ENCODE results near the gene IGSF3.

Gene IGSF3

DNA sequence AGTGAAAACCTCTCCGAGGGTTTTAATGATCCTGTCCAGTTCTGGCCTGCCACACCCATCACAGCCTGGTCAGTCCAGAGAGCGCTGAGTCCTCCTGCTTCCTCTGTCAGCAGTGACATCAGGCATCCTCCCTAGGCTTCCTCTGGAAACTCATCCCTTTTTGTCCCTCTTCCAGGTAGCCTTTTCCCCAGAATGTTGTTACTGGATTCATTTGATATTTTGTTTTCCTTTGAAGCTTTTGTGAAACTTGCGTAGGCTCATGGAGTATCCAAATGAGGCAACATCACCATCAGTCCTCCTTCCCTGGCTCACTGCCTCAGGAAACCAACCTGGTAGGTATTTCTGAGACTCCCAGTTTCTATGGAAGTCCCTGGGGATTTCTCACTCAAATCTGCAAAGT lies 27.0 kb upstream of the IGSF3 start:
- H3K27ac ChIP-seq = no peak overlapping the region
- H3K9me3 ChIP-seq = no peaks in the 10 kb centered on the region
- TF ChIP-seq, protein P1, sequence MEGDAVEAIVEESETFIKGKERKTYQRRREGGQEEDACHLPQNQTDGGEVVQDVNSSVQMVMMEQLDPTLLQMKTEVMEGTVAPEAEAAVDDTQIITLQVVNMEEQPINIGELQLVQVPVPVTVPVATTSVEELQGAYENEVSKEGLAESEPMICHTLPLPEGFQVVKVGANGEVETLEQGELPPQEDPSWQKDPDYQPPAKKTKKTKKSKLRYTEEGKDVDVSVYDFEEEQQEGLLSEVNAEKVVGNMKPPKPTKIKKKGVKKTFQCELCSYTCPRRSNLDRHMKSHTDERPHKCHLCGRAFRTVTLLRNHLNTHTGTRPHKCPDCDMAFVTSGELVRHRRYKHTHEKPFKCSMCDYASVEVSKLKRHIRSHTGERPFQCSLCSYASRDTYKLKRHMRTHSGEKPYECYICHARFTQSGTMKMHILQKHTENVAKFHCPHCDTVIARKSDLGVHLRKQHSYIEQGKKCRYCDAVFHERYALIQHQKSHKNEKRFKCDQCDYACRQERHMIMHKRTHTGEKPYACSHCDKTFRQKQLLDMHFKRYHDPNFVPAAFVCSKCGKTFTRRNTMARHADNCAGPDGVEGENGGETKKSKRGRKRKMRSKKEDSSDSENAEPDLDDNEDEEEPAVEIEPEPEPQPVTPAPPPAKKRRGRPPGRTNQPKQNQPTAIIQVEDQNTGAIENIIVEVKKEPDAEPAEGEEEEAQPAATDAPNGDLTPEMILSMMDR (IDR thresholded peaks at IDR 0.05) = no peak
- no peaks in the 10 kb centered on the region for H3K27me3 ChIP-seq
- no peak overlapping the region for H3K4me3 ChIP-seq (ENCODE audit: low read depth in 1 of 2, low read length in 1 of 2)
- no peaks in the 10 kb centered on the region for H3K4me1 ChIP-seq (ENCODE audit: control insufficient read depth in 1 of 2, insufficient read depth in 1 of 2, low read depth in 1 of 2, low read length in 1 of 2)
- no peaks in the 10 kb centered on the region for H3K36me3 ChIP-seq

DNA sequence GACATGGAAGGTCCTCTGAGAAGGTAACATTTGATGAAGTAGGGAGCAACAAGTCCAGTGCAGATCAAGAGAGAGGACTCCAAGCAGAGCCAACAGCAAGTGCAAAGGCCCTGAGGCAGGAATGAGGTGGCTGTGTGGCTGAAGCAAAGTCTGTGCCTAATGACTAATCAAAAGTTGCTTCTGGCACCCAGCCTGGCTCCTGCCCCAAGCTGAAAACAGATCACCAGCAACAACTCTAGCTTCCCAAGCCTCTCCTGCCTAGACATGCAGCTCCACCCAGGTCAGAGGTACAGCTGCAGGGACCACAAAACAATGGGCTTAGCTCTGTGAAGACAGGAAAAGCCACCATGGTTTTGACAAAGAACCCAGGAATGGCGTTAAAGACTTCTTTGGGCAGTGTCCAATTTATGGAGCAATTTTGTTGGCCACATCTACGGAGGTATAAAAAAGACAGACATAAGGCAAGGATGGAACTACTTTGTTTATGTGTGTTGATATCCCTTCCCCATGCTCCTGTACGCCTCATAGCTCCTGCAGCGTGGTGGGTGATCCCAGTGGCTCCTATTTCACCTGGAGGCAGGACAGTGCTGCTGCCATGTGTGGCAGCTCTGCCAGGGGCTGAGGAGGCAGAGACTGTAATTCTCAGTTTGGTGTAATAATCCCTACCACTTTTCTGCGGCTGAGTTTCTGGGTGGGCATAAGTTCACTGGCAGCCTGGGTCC lies 26.4 kb upstream of the IGSF3 start:
- Histone ChIP-seq H3K27ac (no peak overlapping the region), H3K4me3 (ENCODE audit: low read depth in 1 of 2, low read length in 1 of 2) (no peak overlapping the region), H3K4me1 (ENCODE audit: control insufficient read depth in 1 of 2, insufficient read depth in 1 of 2, low read depth in 1 of 2, low read length in 1 of 2) (no peaks in the 10 kb centered on the region), H3K36me3 (no peaks in the 10 kb centered on the region), H3K27me3 (no peaks in the 10 kb centered on the region), H3K9me3 (no peaks in the 10 kb centered on the region)
- TF ChIP-seq, protein P1 (IDR thresholded peaks at IDR 0.05) = no peak

DNA sequence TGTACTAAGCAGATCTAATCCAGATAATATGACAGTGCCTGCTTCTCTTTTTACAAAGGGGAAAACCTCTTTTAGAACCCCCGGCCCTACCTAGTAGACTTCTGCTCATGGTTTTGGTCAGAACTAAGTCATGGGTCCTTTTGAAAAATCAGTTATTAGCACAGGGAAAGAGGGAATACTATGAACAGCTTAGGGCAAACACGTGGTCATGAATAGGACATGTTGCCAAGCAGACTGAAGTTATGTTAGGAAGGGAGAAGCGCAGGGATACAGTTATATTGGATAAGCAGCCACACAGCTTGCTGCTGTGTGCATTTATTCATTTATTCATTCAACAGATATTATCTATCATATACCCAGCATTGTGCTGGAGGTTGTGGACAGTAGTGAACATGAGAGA lies 25.3 kb upstream of the IGSF3 start:
- H3K36me3 ChIP-seq = no peaks in the 10 kb centered on the region
- H3K27me3 ChIP-seq = no peaks in the 10 kb centered on the region
- TF ChIP-seq, protein P1 (IDR thresholded peaks at IDR 0.05) = no peak
- no peak overlapping the region for H3K4me3 ChIP-seq (ENCODE audit: low read depth in 1 of 2, low read length in 1 of 2)
- no peak overlapping the region for H3K27ac ChIP-seq
- no peaks in the 10 kb centered on the region for H3K9me3 ChIP-seq
- no peaks in the 10 kb centered on the region for H3K4me1 ChIP-seq (ENCODE audit: control insufficient read depth in 1 of 2, insufficient read depth in 1 of 2, low read depth in 1 of 2, low read length in 1 of 2)

DNA sequence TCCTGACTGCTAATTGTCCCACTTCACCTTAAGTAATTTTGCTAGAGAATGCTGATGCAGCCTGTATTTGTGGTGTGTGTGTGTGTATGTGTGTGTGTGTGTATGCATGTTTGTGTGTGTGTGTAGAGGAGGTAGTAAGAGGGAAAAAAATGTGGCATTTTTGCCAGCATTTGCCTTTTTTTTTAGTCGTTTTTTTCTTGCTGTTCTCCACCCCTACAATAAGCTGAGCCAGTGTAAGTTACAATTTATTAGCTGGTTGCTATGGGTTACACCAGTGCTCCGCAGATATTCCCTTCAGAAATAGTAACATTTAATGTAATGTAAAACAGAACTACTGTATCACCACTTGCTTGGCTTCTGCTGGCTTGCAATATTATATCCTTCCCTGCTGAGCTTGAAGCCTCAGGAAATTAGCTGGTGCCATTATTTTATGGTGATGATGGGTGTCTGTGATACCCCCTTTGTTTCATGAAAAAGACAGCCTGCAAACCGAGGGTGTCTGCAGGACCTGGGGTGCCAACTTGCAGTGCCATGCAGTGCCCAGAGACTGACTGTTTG lies 23.4 kb upstream of the IGSF3 start:
- no peaks in the 10 kb centered on the region for H3K9me3 ChIP-seq
- TF ChIP-seq, protein P1 (IDR thresholded peaks at IDR 0.05) = no peak
- no peaks in the 10 kb centered on the region for H3K27me3 ChIP-seq
- H3K4me3 ChIP-seq (ENCODE audit: low read depth in 1 of 2, low read length in 1 of 2) = no peak overlapping the region
- no peaks in the 10 kb centered on the region for H3K4me1 ChIP-seq (ENCODE audit: control insufficient read depth in 1 of 2, insufficient read depth in 1 of 2, low read depth in 1 of 2, low read length in 1 of 2)
- no peak overlapping the region for H3K27ac ChIP-seq
- H3K36me3 ChIP-seq = no peaks in the 10 kb centered on the region

DNA sequence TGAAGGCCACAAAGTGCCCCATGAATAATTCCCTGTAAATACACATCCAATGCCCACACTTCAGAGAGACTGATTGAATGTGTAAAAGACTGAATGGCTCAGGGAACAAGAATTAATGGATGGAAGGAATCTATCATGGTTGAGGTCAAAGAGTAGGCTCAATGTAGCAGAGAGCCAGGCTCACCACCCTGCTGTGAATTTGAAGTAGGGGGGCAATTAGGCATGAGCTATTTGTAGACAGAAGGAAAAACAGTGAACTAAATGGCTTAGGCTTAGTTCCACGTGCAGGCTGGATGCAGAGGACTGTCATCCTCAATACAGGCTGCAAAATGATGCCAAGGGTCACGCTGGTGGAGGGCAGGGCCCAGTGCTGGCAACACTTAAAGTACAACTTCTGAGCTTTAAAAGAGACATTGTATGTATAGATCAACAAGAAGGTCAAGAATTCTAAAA lies 22.9 kb upstream of the IGSF3 start:
- H3K27me3 ChIP-seq = no peaks in the 10 kb centered on the region
- no peak overlapping the region for H3K4me3 ChIP-seq (ENCODE audit: low read depth in 1 of 2, low read length in 1 of 2)
- TF ChIP-seq, protein P1 (IDR thresholded peaks at IDR 0.05) = no peak
- H3K4me1 ChIP-seq (ENCODE audit: control insufficient read depth in 1 of 2, insufficient read depth in 1 of 2, low read depth in 1 of 2, low read length in 1 of 2) = no peaks in the 10 kb centered on the region
- no peak overlapping the region for H3K27ac ChIP-seq
- H3K36me3 ChIP-seq = no peaks in the 10 kb centered on the region
- no peaks in the 10 kb centered on the region for H3K9me3 ChIP-seq

Measured in neutrophil (primary cell).